Ascending aorta (tissue), 2 donors: Measurements from ENCODE around the gene FGF12. TPM values are rescaled to one million over a fixed set of nuclear protein-coding genes. Genes with fewer than 3 reads are reported as not detected.

Experiments
- DNase-seq, 2 donors: peaks; one replicate each; pipeline ENCODE4 v3.0.0-alpha.2; 2019; ENCODE audit warnings: low spot score in 2 of 2
- H3K27ac ChIP-seq, 2 donors: fragments of 200-600 bp; sonication (generic); one replicate each; pipeline ENCODE4 v1.5.1; 2016 to 2017; ENCODE audit warnings: mild to moderate bottlenecking in 1 of 2
- H3K27me3 ChIP-seq: fragments of 200-600 bp; sonication (generic); one replicate; pipeline ENCODE4 v1.5.1; 2017
- H3K36me3 ChIP-seq, 2 donors: fragments of 200-600 bp; sonication (generic); one replicate each; pipeline ENCODE4 v1.5.1; 2016
- H3K4me1 ChIP-seq, 2 donors: fragments of 200-600 bp; sonication (generic); one replicate each; pipeline ENCODE4 v1.5.1; 2016 to 2017; ENCODE audit warnings: mild to moderate bottlenecking in 1 of 2
- H3K4me3 ChIP-seq, 2 donors: fragments of 200-600 bp; sonication (generic); one replicate each; pipeline ENCODE4 v1.5.1; 2016 to 2017; ENCODE audit warnings: mild to moderate bottlenecking in 1 of 2
- H3K9me3 ChIP-seq, 2 donors: fragments of 200-600 bp; sonication (generic); one replicate each; pipeline ENCODE4 v1.5.1; 2016
- intact Hi-C: fragments of 100-400 bp; cut with DNase I; formaldehyde crosslinking; loops from one replicate; pipeline ENCODE4 v1.15.1; 2023
- total RNA-seq: library from RNA; depleted of rRNA; stranded (reverse); fragments of >200 nt; gene quantifications from one replicate; pipeline ENCODE4 v1.1.0, GENCODE V29; 2016
- TF ChIP-seq, protein P1 (sequence below), 3 experiments: fragments of 200-600 bp in 2 of 3; fragments of 450-650 bp in 1 of 3; sonication (generic) in 2 of 3; IDR thresholded peaks; one replicate each; pipeline ENCODE4 v1.5.1; 2016 to 2019; ENCODE audit warnings: antibody characterized with exemption in 3 of 3, mild to moderate bottlenecking in 1 of 3, moderate library complexity in 1 of 3

Gene FGF12
- total RNA-seq, 1 donor from 2014 or later: 0.43 TPM

DNA sequence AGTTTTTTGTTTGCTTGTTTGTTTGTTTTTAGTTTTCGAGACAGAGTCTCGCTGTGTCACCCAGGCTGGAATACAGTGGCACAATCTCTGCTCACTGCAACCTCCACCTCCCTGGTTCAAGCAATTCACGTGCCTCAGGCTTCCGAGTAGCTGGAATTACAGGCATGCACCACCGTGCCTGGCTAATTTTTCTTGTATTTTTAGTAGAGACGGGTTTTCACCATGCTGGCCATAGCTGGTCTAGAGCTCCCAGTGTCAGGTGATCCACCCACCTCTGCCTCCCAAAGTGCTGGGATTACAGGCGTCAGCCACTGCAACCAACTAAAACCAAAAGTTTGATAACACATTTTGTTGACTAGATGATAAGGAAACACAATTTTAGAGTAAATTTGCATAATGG lies 372.7 kb downstream of the FGF12 start:
- Histone ChIP-seq H3K4me3 (no peak overlapping the region), H3K36me3 (no peaks in the 10 kb centered on the region), H3K27me3 (no peaks in the 10 kb centered on the region), H3K27ac (no peak overlapping the region), H3K4me1 (no peaks in the 10 kb centered on the region), H3K9me3 (no peaks in the 10 kb centered on the region)
- TF ChIP-seq, protein P1, sequence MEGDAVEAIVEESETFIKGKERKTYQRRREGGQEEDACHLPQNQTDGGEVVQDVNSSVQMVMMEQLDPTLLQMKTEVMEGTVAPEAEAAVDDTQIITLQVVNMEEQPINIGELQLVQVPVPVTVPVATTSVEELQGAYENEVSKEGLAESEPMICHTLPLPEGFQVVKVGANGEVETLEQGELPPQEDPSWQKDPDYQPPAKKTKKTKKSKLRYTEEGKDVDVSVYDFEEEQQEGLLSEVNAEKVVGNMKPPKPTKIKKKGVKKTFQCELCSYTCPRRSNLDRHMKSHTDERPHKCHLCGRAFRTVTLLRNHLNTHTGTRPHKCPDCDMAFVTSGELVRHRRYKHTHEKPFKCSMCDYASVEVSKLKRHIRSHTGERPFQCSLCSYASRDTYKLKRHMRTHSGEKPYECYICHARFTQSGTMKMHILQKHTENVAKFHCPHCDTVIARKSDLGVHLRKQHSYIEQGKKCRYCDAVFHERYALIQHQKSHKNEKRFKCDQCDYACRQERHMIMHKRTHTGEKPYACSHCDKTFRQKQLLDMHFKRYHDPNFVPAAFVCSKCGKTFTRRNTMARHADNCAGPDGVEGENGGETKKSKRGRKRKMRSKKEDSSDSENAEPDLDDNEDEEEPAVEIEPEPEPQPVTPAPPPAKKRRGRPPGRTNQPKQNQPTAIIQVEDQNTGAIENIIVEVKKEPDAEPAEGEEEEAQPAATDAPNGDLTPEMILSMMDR (IDR thresholded peaks at IDR 0.05): no peak
- DNase-seq: no peak
- intact Hi-C loops: no loop called here

DNA sequence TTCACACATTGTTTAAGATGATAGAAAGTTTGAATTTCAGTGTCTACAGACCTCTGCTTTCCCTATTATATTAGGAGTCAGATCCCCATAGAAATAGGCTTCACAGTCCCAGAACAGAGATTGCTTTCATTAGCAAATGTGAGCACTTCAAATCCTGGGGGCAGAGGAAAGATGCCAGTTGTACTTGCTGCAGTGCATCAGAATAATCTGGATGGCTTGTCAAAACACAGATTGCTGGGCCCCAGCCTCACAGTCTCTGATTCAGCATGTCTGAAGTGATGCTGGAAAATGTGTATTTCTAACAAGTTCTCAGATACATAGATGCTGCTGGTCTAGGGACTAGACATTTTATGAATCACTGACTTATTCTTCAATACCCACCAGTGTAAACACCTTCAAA lies 375.2 kb downstream of the FGF12 start:
- H3K4me1 ChIP-seq: no peaks in the 10 kb centered on the region
- no peaks in the 10 kb centered on the region for H3K36me3 ChIP-seq
- no peak overlapping the region for H3K27ac ChIP-seq
- H3K27me3 ChIP-seq: no peaks in the 10 kb centered on the region
- TF ChIP-seq, protein P1 (IDR thresholded peaks at IDR 0.05): no peak
- no peak for DNase-seq
- intact Hi-C loops: no loop called here
- no peak overlapping the region for H3K4me3 ChIP-seq
- no peaks in the 10 kb centered on the region for H3K9me3 ChIP-seq

DNA sequence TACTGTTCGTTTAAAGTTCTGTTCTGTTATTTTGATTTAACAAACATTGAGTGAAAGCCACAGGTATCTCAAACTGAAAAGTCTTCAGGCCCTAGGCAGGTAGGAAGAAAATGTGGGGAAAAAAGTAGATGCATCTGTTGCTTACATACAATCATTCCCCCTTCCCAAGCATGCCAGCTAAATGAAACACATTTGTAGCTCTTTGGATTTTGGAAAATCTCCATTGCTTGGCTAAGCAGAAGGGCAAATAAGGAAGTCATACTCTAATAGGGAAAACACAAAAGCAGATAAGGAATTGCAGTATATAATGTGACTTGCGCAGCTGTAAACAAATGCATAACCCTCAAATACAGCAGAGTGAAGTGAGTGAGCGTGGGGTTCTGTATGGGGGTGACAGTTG lies 375.9 kb downstream of the FGF12 start:
- no peak overlapping the region for H3K4me3 ChIP-seq
- no peak overlapping the region for H3K27ac ChIP-seq
- no peaks in the 10 kb centered on the region for H3K36me3 ChIP-seq
- no peak for DNase-seq
- H3K9me3 ChIP-seq: no peaks in the 10 kb centered on the region
- no peaks in the 10 kb centered on the region for H3K4me1 ChIP-seq
- intact Hi-C loops: no loop called here
- TF ChIP-seq, protein P1 (IDR thresholded peaks at IDR 0.05): no peak
- H3K27me3 ChIP-seq: no peaks in the 10 kb centered on the region

DNA sequence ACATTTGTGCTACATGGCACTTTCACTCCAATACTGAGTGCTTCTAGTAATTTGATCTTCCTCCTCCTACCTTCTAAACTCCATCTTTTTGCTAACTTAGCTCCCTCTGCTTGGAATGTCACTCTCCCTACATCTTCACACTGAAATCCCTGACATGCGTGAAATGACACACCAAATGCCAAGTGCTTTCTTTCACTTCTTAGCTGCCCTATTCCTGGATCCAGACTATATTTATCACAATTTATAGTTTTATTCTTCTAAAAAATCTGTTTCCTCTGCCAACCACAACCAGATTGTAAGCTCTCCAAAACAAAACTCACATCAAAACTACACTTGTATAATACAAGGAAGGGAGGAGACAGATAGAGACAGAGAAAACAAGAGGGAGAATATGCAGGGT lies 387.3 kb downstream of the FGF12 start:
- Histone ChIP-seq H3K27me3 (no peaks in the 10 kb centered on the region), H3K27ac (no peak overlapping the region), H3K4me1 (no peaks in the 10 kb centered on the region), H3K36me3 (no peaks in the 10 kb centered on the region), H3K4me3 (no peak overlapping the region), H3K9me3 (no peaks in the 10 kb centered on the region)
- intact Hi-C loops: no loop called here
- no peak for DNase-seq
- TF ChIP-seq, protein P1 (IDR thresholded peaks at IDR 0.05): no peak

DNA sequence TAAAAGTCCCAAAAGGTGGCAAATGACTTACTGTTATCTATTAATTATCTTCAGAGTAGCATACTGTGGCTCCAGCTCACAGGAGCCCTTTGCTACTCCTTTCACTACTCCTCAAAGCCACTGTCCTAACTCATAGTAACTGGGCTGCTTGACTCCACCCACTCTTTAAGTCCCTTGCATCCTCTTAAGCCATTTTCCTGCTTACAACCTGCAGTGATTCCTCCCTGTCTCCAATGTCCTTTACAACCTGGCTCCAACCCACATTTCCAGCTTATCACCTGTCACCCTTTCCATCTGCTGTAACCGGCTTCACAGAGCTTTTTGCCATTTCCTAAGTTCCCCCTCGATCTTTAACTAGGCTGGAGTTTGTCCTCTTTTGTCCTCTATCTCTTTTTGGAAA lies 388.1 kb downstream of the FGF12 start:
- Histone ChIP-seq H3K27me3 (no peaks in the 10 kb centered on the region), H3K27ac (no peak overlapping the region), H3K4me3 (no peak overlapping the region), H3K9me3 (no peaks in the 10 kb centered on the region), H3K36me3 (no peaks in the 10 kb centered on the region), H3K4me1 (no peaks in the 10 kb centered on the region)
- TF ChIP-seq, protein P1 (IDR thresholded peaks at IDR 0.05): no peak
- intact Hi-C loops: no loop called here
- DNase-seq: no peak

DNA sequence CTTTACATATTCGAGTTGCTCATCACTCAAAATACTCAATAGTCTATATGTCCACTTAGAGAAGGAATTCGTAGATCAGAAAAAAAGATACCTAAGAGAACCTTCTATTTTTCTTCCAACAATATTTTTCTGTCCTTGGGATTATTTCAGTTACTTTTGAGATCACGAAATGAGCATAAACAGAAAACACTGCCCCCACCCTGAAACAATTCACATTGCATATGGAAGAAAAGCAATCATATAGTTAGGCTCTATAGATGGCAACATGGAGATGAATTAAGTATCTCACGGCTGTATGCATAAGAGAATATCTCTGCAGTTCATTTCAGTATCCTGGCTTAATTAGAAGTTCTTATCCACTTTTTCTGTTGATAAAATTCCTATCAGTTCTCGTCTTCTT lies 391.1 kb downstream of the FGF12 start:
- Histone ChIP-seq H3K9me3 (no peaks in the 10 kb centered on the region), H3K27me3 (no peaks in the 10 kb centered on the region), H3K4me1 (no peaks in the 10 kb centered on the region), H3K4me3 (no peak overlapping the region), H3K36me3 (no peaks in the 10 kb centered on the region), H3K27ac (no peak overlapping the region)
- DNase-seq: no peak
- intact Hi-C loops: no loop called here
- TF ChIP-seq, protein P1 (IDR thresholded peaks at IDR 0.05): no peak
